AG08395 (cell line): ENCODE results near the gene GDI2.
"Not testable (repeated sequence)": the region's sequence is repeated elsewhere in the genome, so short reads cannot be mapped to it uniquely, and the experiment has no call there.

Experiments
- DNase-seq: peaks from one replicate; pipeline ENCODE4 v3.0.0; 2012; ENCODE audit warnings: mixed read lengths, low spot score

Gene GDI2

GRCh38 chr10:5827841-5828240 is 14.6 kb upstream of the GDI2 start:
- no peak for DNase-seq

GRCh38 chr10:5826511-5826910 is 13.3 kb upstream of the GDI2 start:
- not testable (repeated sequence) for DNase-seq

- DNase-seq: no peak
These were observed 5.7 kb upstream of the GDI2 start for GRCh38 chr10:5818894-5819293.

- DNase-seq: no peak
These were observed 4.8 kb upstream of the GDI2 start for GRCh38 chr10:5818048-5818331.

- DNase-seq: no peak
These were observed 4.3 kb upstream of the GDI2 start for GRCh38 chr10:5817322-5818047.

- no peak for DNase-seq
These were observed 2.9 kb upstream of the GDI2 start for GRCh38 chr10:5816170-5816569.

- DNase-seq: no peak
These were observed 1.2 kb upstream of the GDI2 start for GRCh38 chr10:5814110-5815107.

- DNase-seq: no peak
These were observed 218 bp downstream of the GDI2 start for GRCh38 chr10:5813091-5813340.

GRCh38 chr10:5812283-5813090 is 747 bp downstream of the GDI2 start:
- peak; percentile 43 for DNase-seq

- peak; percentile 50 for DNase-seq
These were observed 1.8 kb downstream of the GDI2 start for GRCh38 chr10:5811387-5811821.

- no peak for DNase-seq
These were observed 3.0 kb downstream of the GDI2 start for GRCh38 chr10:5810225-5810624.

GRCh38 chr10:5809527-5810154 is 3.6 kb downstream of the GDI2 start:
- DNase-seq: no peak

- DNase-seq: not testable (repeated sequence)
These were observed 4.3 kb downstream of the GDI2 start for GRCh38 chr10:5808783-5809392.

- DNase-seq: no peak
These were observed 6.5 kb downstream of the GDI2 start for GRCh38 chr10:5806745-5807144.

GRCh38 chr10:5805711-5806110 is 7.5 kb downstream of the GDI2 start:
- DNase-seq: no peak

- DNase-seq: no peak
These were observed 8.0 kb downstream of the GDI2 start for GRCh38 chr10:5805260-5805659.

GRCh38 chr10:5804386-5804785 is 8.8 kb downstream of the GDI2 start:
- no peak for DNase-seq

GRCh38 chr10:5800782-5801181 is 12.5 kb downstream of the GDI2 start:
- no peak for DNase-seq

- no peak for DNase-seq
These were observed 19.0 kb downstream of the GDI2 start for GRCh38 chr10:5794236-5794635.

GRCh38 chr10:5789626-5790025 is 23.6 kb downstream of the GDI2 start:
- DNase-seq: no peak

- DNase-seq: no peak
These were observed 24.3 kb downstream of the GDI2 start for GRCh38 chr10:5788969-5789368.

- no peak for DNase-seq
These were observed 29.9 kb downstream of the GDI2 start for GRCh38 chr10:5783300-5783699.
